Measurements from ENCODE around the gene PACSIN1. TPM values are rescaled to one million over a fixed set of nuclear protein-coding genes. Genes with fewer than 3 reads are reported as not detected.

Gene PACSIN1
- total and polyA plus RNA-seq, 4 donors = 0.03 to 0.17 (median 0.15) TPM

DNA sequence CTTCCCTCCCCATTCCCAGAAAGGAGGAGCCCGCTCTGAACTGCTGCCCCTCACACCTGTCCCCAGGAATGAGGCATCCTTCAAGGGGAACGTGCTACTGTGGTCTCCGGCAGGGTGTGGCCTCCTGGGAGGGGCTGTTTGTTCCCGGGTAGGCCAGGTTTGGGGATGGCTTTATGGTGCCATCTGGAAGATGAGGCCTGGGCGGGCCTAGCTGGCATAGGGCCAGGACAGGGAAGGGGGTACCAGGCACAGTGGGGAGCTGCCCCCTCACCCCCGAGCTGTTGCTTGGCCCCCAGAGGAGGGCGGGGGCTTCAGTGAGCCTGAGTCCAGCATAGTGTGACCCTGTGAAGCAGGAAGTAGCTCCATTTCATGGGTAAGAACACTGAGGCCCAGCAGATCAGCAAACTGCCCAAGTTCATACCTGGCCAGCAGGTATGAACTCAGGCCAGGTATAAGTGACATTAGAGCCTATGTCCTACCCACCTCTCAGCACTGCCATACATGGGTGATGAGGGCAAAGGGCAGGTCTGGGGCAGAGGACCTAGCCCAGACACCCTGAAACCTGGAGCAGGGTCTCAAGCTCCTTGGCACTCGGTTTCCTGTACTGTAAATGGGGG lies 107.8 kb downstream of the PACSIN1 start:
- TF ChIP-seq, protein P1, sequence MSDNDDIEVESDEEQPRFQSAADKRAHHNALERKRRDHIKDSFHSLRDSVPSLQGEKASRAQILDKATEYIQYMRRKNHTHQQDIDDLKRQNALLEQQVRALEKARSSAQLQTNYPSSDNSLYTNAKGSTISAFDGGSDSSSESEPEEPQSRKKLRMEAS (IDR thresholded peaks at IDR 0.05) = no peak
- TF ChIP-seq, protein P2, sequence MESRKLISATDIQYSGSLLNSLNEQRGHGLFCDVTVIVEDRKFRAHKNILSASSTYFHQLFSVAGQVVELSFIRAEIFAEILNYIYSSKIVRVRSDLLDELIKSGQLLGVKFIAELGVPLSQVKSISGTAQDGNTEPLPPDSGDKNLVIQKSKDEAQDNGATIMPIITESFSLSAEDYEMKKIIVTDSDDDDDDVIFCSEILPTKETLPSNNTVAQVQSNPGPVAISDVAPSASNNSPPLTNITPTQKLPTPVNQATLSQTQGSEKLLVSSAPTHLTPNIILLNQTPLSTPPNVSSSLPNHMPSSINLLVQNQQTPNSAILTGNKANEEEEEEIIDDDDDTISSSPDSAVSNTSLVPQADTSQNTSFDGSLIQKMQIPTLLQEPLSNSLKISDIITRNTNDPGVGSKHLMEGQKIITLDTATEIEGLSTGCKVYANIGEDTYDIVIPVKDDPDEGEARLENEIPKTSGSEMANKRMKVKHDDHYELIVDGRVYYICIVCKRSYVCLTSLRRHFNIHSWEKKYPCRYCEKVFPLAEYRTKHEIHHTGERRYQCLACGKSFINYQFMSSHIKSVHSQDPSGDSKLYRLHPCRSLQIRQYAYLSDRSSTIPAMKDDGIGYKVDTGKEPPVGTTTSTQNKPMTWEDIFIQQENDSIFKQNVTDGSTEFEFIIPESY (IDR thresholded peaks at IDR 0.05) = no peak
- TF ChIP-seq EGR1 (IDR thresholded peaks at IDR 0.05; ENCODE audit: low read depth in 2 of 2) (no peak), JUND (IDR thresholded peaks at IDR 0.05) (no peak), RAD21 (IDR thresholded peaks at IDR 0.05) (no peak), GABPA (IDR thresholded peaks at IDR 0.05 in 1 of 2, conservative IDR thresholded peaks at IDR 0.05 in 1 of 2) (no peak), TAF1 (conservative IDR thresholded peaks at IDR 0.05) (no peak), HNF4G (IDR thresholded peaks at IDR 0.05) (no peak), YY1 (IDR thresholded peaks at IDR 0.05) (no peak), HNF4A (conservative IDR thresholded peaks at IDR 0.05) (no peak), NR2F2 (IDR thresholded peaks at IDR 0.05) (no peak), FOXA2 (IDR thresholded peaks at IDR 0.05) (no peak), RXRA (IDR thresholded peaks at IDR 0.05) (no peak), FOXA1 (IDR thresholded peaks at IDR 0.05) (no peak), SP1 (IDR thresholded peaks at IDR 0.05) (no peak)
- TF ChIP-seq, protein P3, sequence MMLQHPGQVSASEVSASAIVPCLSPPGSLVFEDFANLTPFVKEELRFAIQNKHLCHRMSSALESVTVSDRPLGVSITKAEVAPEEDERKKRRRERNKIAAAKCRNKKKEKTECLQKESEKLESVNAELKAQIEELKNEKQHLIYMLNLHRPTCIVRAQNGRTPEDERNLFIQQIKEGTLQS (IDR thresholded peaks at IDR 0.05) = no peak
- TF ChIP-seq, protein P4, sequence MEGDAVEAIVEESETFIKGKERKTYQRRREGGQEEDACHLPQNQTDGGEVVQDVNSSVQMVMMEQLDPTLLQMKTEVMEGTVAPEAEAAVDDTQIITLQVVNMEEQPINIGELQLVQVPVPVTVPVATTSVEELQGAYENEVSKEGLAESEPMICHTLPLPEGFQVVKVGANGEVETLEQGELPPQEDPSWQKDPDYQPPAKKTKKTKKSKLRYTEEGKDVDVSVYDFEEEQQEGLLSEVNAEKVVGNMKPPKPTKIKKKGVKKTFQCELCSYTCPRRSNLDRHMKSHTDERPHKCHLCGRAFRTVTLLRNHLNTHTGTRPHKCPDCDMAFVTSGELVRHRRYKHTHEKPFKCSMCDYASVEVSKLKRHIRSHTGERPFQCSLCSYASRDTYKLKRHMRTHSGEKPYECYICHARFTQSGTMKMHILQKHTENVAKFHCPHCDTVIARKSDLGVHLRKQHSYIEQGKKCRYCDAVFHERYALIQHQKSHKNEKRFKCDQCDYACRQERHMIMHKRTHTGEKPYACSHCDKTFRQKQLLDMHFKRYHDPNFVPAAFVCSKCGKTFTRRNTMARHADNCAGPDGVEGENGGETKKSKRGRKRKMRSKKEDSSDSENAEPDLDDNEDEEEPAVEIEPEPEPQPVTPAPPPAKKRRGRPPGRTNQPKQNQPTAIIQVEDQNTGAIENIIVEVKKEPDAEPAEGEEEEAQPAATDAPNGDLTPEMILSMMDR (IDR thresholded peaks at IDR 0.05; ENCODE audit: low read depth, low read length, missing input control) = no peak
- TF ChIP-seq, protein P5, sequence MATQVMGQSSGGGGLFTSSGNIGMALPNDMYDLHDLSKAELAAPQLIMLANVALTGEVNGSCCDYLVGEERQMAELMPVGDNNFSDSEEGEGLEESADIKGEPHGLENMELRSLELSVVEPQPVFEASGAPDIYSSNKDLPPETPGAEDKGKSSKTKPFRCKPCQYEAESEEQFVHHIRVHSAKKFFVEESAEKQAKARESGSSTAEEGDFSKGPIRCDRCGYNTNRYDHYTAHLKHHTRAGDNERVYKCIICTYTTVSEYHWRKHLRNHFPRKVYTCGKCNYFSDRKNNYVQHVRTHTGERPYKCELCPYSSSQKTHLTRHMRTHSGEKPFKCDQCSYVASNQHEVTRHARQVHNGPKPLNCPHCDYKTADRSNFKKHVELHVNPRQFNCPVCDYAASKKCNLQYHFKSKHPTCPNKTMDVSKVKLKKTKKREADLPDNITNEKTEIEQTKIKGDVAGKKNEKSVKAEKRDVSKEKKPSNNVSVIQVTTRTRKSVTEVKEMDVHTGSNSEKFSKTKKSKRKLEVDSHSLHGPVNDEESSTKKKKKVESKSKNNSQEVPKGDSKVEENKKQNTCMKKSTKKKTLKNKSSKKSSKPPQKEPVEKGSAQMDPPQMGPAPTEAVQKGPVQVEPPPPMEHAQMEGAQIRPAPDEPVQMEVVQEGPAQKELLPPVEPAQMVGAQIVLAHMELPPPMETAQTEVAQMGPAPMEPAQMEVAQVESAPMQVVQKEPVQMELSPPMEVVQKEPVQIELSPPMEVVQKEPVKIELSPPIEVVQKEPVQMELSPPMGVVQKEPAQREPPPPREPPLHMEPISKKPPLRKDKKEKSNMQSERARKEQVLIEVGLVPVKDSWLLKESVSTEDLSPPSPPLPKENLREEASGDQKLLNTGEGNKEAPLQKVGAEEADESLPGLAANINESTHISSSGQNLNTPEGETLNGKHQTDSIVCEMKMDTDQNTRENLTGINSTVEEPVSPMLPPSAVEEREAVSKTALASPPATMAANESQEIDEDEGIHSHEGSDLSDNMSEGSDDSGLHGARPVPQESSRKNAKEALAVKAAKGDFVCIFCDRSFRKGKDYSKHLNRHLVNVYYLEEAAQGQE (IDR thresholded peaks at IDR 0.05) = no peak

More for the DNA sequence above, 107.8 kb downstream of the PACSIN1 start:
- H3K9ac ChIP-seq (ENCODE audit: low read depth in 1 of 2, low read length in 2 of 2) = no peak overlapping the region
- H3K36me3 ChIP-seq (ENCODE audit: control insufficient read depth in 4 of 4, insufficient read depth in 3 of 4, low read depth in 1 of 4, low read length in 3 of 4) = no peaks in the 10 kb centered on the region
- H3K4me3 ChIP-seq (ENCODE audit: low read depth in 1 of 3, low read length in 3 of 3) = no peak overlapping the region
- WGBS = 81% methylated on average over 8 of the region's 8 CpGs
- peaks cover 0 to 8% (median 7%) of the 10 kb centered on the region in 4 donors for H3K4me1 ChIP-seq (ENCODE audit: control insufficient read depth in 4 of 4, insufficient read depth in 4 of 4, low read length in 3 of 4)
- DNase-seq (ENCODE audit: low spot score) = no peak
- no peaks in the 10 kb centered on the region for H3K9me3 ChIP-seq (ENCODE audit: control insufficient read depth in 4 of 4, low read length in 3 of 4)
- no peak overlapping the region for H3K27ac ChIP-seq (ENCODE audit: low read depth in 1 of 2, low read length in 2 of 2)
- H3K27me3 ChIP-seq (ENCODE audit: control insufficient read depth in 4 of 4, insufficient read depth in 4 of 4, low read length in 3 of 4) = no peaks in the 10 kb centered on the region
